CD4-positive, alpha-beta T cell treated with Interleukin-15 for 1 hour (primary cell): ENCODE results near the gene DIAPH3.
"Not testable (repeated sequence)": the region's sequence is repeated elsewhere in the genome, so short reads cannot be mapped to it uniquely, and the experiment has no call there.

ENCODE experiments used
- DNase-seq: peaks from one replicate; pipeline ENCODE4 v3.0.0-alpha.2; 2020

Gene DIAPH3

DNA sequence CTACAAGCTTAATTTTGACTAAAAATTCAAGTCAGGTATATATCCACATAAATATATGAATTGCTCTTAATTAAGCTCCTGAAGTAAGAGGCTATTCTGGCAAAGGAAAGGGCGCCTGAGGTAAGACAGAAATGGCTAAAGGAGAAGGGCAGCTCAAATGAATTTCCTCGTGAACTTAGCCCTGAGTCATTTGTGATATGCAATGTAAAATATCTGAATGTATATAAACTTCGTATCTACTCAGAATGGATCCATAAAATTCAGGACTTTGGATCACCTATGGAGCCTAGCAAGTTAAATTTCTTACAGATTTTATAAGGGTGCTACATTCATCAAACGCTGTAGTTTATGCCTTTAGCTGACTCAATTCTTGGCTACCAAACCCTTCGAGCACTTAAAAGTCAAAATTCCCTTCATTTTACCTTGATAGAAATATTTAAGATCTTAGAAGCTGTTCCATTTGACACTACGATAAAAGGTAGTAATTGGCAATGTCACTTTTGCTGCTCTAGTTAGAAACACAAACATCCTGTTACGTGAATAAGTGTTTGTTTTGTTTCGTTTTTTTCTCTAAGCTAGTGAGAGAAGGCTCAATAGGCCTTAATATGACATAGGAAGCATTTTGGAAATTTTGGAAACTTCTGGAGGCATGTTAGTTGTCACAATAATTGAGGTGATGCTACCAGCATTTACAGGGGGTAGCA lies 69.2 kb downstream of the DIAPH3 start:
- DNase-seq = no peak

DNA sequence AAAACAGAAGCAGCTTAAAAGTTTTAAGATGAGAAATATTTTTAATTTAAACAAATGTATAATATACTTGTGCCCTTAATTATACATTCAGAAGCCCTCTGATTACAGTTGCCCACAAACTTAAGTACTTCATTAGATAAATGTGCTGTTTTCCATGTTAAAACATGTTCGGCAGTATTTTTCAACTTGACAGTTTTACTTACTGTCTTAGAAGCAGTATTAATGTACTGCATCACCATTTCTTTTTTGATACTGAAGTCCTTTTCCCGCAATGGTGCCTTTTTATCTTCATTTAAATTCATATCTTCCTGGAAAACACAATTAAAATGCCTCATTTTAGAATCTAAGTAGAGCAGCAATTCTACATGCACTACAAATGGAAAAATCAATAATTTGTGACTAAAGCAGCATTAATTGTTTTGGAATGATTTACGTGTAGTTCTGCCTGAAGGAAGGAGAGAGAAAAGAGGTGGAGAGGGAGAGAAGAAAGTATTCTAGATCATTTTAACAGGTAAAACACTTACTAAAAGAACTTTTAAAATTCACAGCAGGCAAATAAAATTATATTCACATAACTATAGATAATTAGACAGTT lies 70.2 kb downstream of the DIAPH3 start:
- DNase-seq = no peak

DNA sequence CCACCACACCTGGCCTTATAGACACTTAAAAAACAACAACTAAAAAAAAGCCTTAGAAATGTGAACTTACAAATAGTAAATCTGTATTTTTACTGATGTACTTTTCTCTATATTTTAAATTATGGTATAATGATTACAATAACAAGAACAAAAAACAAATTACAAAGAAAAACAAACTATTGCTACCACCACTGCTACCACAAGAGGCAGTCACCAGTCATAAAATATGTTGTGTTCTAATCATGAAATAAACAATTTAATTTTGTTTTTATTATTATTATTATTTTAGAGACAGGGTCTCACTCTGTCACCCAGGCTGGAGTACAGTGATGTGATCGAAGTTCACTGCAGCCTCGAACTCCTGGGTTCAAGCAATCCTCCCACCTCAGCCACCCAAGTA lies 72.2 kb downstream of the DIAPH3 start:
- DNase-seq = no peak

- no peak for DNase-seq
These were observed 73.2 kb downstream of the DIAPH3 start for GRCh38 chr13:60090574-60090973.

GRCh38 chr13:60083780-60084179 lies 79.9 kb downstream of the DIAPH3 start:
- not testable (repeated sequence) for DNase-seq

- no peak for DNase-seq
These were observed 82.9 kb downstream of the DIAPH3 start for GRCh38 chr13:60080850-60081249.

GRCh38 chr13:60078226-60078625 lies 85.5 kb downstream of the DIAPH3 start:
- no peak for DNase-seq

DNA sequence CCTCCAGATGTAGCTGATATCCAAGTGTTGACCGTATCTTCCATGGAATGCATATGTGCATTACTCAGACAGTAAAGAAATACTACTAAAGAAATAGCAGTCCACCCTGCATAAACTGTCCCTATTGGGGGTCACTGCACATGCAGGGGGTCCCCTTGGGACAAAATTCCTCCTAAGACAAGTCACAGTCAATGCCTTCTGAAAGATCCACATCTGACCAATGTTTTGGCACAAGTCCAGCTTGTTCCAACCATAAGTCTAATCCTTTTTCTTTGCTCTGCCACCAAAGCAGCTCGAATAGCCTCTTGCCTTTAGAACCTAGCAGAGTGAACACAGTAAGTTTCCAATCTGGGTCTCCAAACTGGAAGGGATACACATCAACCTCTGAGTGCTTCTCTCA lies 87.9 kb downstream of the DIAPH3 start:
- no peak for DNase-seq

DNA sequence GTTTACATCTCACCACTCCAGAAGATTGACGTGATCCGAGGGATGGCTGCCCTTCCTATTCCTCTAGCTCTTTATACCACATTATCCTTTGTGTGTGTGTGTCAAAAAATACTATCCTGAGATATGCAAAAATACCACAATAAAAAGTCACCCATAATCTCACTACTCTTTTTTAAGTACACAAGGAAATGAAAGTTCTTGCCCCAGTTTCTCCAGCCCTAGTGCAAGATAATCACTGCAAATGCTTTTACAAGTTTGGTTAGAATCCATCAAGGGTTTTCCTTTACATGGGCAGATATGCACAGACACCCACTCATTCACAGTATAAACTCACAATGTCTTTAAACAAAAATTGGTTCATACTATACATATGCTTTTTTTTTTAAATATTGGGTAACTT lies 89.3 kb downstream of the DIAPH3 start:
- DNase-seq = no peak

DNA sequence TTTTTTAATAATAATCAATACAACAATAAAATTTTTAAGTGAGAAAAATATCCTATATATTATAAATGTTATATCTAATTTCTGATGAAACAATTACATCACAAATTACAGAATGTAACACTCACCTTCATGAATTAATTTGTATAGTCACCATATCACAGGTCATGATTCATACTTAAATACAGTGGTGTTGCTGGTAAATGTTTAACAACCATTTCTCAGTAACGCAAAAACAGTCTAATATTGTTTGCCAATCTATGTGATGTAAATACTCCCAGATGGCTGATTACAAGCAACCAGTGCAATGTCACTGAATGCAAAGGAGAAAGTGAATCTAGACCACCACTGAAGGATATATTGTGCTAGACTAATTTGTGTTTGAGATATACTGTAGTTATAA lies 97.5 kb downstream of the DIAPH3 start:
- no peak for DNase-seq

DNA sequence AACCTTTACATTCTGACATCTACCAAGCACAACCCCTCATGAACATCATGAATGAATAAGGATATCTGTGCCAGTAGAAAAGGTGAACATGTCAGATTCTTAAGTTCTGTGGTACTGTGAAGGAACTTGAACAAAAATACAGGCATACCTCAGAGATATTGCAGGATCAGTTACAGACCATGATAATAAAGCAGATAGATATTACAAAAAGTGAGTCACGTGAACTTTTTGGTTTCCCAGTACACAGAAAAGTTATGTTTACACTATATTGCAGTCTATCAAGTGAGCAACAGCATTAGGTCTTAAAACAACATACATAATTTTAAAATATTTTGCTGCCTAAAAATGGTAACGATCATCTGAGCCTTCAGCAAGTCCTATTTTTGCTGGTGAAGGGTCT lies 101.2 kb downstream of the DIAPH3 start:
- no peak for DNase-seq

GRCh38 chr13:60061737-60062136 lies 102.0 kb downstream of the DIAPH3 start:
- no peak for DNase-seq

GRCh38 chr13:60051754-60052285 lies 111.9 kb downstream of the DIAPH3 start:
- DNase-seq = no peak

DNA sequence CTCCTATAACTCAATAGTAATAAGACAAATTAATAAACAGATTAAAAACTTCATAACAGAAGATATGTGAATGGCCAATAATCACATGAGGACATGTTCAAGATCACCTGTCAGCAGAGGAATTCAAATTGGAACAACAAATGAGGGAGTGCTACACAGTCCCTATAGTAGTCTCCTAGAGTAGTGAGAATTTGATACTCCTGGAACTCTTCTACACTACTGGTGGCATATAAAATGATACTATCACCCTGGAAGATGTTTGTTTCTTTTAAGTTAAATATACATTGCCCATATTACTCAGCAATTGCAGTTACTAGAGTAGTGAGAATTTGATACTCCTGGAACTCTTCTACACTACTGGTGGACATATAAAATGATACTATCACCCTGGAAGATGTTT lies 115.4 kb downstream of the DIAPH3 start:
- DNase-seq = not testable (repeated sequence)

DNA sequence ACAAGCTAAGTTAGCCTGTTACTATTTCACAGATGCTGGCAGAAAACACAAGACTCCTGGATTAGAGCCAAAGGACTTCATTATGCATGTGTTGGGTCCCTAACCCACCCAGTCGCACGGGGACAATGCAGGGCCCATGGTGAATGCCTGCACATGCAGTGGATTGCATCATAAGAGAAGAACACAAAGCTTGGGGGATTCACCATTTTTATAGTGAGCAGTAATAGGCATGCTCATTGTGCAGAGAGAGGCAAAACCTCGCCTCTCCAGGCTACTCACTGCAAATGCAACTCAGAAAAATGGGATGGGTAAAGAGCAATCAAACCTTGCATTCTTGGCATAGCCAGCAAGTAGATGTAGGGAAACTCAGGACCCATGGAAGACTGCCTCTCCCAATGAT lies 115.8 kb downstream of the DIAPH3 start:
- DNase-seq = no peak

GRCh38 chr13:60044321-60044720 lies 119.4 kb downstream of the DIAPH3 start:
- no peak for DNase-seq

DNA sequence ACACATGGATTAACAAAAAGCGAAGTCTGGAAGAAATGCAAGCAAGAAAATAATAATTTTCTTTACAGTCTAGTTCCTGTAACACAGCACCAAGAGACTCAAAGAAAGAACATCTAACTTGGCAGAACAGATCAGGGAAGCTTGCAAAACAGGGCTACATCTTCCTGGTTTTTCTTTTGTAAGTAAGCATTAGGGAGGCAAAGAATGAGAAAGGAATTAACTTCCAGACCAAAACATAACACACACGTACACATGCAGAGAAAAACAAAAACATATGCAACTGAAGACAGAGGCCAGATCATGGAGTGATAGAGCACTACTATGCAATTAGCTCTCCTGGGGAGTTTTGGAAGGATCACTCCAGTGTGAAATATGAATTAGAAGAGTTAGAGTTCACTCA lies 120.5 kb downstream of the DIAPH3 start:
- no peak for DNase-seq

DNA sequence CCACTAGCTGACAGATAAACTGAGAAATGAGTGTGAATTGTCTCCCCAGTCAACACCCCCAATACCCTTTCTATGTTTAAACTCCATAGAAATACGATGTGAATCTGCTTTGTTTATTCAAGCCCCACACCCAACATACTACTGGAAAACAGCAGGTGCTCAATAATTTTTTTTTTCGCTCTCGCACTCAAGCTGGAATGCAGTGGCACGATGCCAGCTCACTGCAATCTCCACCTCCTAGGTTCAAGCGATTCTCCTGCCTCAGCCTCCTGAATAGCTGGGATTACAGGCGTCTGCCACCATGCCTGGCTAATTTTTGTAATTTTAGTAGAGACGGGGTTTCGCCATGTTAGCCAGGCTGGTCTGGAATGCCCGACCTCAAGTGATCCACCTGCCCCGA lies 123.1 kb downstream of the DIAPH3 start:
- DNase-seq = not testable (repeated sequence)

- no peak for DNase-seq
These were observed 127.9 kb downstream of the DIAPH3 start for GRCh38 chr13:60035874-60036273.

DNA sequence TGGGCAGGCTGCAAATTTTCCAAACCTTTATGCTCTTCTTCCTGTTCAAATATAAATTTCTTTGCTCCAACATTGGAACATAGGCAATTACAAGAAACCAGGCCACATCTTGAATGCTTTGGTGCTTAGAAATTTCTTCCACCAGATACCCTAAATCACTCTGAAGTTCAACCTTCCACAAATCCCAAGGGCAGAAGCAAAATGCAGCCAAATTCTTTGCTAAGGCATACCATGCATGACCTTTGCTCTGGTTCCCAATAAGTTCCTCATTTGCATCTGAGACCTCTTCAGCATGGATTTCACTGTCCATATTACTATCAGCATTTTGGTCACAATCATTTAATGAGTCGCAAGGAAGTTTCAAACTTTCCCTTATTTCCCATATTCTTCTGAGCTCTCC lies 130.9 kb downstream of the DIAPH3 start:
- no peak for DNase-seq

DNA sequence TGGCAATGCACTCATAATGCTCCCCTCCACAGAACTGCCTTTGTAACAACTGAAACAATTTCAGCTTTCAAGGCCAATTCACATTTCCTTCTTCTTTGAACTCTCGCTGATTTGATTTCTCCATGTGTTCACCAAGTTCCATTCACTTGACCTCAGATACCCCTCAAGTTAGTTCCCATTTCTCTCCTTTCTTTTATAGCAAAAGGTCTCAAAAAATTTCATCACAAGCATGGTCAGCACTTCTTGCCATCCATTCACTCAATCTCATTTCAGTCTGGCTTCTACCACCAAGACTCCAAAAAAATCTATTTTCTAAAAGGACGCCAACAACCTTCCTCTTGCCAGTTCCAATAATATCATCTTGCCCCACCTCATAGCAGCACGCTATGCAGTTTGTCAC lies 135.7 kb downstream of the DIAPH3 start:
- no peak for DNase-seq

GRCh38 chr13:60026286-60026685 lies 137.4 kb downstream of the DIAPH3 start:
- DNase-seq = no peak

DNA sequence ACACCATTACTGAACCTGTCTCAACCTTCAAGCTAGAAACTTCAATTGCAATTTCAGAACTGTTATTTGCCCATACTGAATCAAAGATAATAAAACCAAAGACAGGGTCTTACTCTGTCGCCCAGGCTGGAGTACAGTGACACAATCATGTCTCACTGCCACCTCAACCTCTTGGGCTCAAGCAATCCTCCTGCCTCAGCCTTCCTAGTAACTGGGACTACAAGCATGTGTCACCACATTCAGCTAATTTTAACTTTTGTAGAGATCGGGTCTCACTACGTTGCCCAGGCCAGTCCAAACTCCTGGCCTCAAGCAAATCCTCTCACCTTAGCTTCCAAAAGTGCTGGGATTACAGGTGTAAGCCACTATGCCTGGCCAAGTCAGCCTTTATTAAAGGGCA lies 143.4 kb downstream of the DIAPH3 start:
- no peak for DNase-seq

- DNase-seq = no peak
These were observed 144.4 kb downstream of the DIAPH3 start for GRCh38 chr13:60019119-60019993.
